DMS153 treated with DMSO at 0.1 percent for 48 hours (cell line): Measurements from ENCODE around the gene BARD1.

Experiments used
- DNase-seq: peaks from one replicate; lab custom pipeline; 2025; ENCODE audit not compliant: unreplicated experiment; lab: John Stamatoyannopoulos, UW

BARD1 gene

DNA sequence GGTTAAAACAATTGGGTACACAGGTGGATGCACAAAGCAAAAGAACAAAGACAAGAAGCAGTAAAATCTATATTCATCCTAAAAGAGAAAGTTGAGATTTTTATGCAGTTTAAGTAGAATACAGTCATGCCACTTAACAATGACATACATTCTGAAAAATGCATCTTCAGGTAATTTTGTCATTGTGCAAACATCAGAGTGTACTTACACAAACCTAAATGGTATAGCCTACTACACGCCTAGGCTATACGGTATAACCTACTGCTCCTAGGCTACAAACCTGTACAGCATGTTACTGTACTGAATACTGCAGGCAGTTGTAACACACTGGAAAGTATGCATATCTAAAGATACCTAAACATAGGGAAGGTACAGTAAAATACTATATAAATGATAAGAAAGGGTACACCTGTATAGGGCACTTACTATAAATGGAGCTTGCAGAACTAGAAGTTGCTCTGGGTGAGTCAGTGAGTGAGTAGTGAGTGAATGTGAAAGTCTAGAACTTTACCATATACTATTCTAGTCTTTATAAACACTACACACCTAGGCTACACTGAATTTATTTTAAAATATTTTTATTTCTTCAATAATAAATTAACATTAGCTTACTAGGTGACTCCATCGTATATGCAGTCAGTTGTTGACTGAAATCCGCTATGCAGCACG, 132.9 kb downstream of the BARD1 start:
- no peak for DNase-seq
